CD14-positive monocyte (primary cell): ENCODE data around the gene GYS2. TPM values are rescaled to one million over a fixed set of nuclear protein-coding genes. Genes with fewer than 3 reads are reported as not detected.

ENCODE experiments used
- DNase-seq, 3 donors: peaks; one replicate each; pipeline ENCODE4 v3.0.0-alpha.2; 2011 to 2022
- H2AFZ ChIP-seq: 2 replicates; pipeline ENCODE4 v1.6.0; 2012; ENCODE audit warnings: mild to moderate bottlenecking, low read depth, low read length, inconsistent platforms; ENCODE audit not compliant: insufficient read depth, poor library complexity, severe bottlenecking
- H3K27ac ChIP-seq, 2 donors: 1 replicate in 1 of 2; 2 replicates in 1 of 2; pipeline ENCODE4 v1.5.1; 2012 to 2013; ENCODE audit warnings: low read length in 2 of 2, control low read depth in 1 of 2, inconsistent platforms in 1 of 2, low read depth in 1 of 2, mild to moderate bottlenecking in 1 of 2
- H3K27me3 ChIP-seq, 2 donors: one replicate each; pipeline versions ENCODE4 v1.6.0 to v1.6.1; 2011 to 2013; ENCODE audit warnings: low read length in 2 of 2; ENCODE audit not compliant: control insufficient read depth in 2 of 2, insufficient read depth in 2 of 2
- H3K36me3 ChIP-seq, 2 donors: replicated peaks in 1 of 2; 1 replicate in 1 of 2; 2 replicates in 1 of 2; pipeline versions ENCODE4 v1.5.1 to v1.6.1; 2012 to 2013; ENCODE audit warnings: low read length in 2 of 2, control low read depth in 1 of 2, inconsistent platforms in 1 of 2, mild to moderate bottlenecking in 1 of 2; ENCODE audit not compliant: insufficient read depth in 2 of 2, control insufficient read depth in 1 of 2
- H3K4me1 ChIP-seq, 2 donors: 1 replicate in 1 of 2; 2 replicates in 1 of 2; pipeline versions ENCODE4 v1.5.1 to v1.6.1; 2012 to 2013; ENCODE audit warnings: low read length in 2 of 2, control low read depth in 1 of 2, inconsistent platforms in 1 of 2, mild to moderate bottlenecking in 1 of 2, moderate library complexity in 1 of 2; ENCODE audit not compliant: insufficient read depth in 2 of 2, control insufficient read depth in 1 of 2
- H3K4me2 ChIP-seq: replicated peaks from 2 replicates; pipeline ENCODE3; 2012; ENCODE audit warnings: low read length, moderate library complexity, mild to moderate bottlenecking; ENCODE audit not compliant: poor library complexity, severe bottlenecking; ENCODE audit errors: extremely low read depth
- H3K4me3 ChIP-seq, 3 experiments: fragments of 200-600 bp in 1 of 3; sonication (generic) in 1 of 3; replicated peaks in 1 of 3; 1 replicate in 2 of 3; 2 replicates in 1 of 3; pipeline ENCODE4 v1.5.1; 2011 to 2013; ENCODE audit warnings: low read length in 3 of 3, mild to moderate bottlenecking in 3 of 3, control low read depth in 2 of 3, low read depth in 2 of 3, inconsistent platforms in 1 of 3, moderate library complexity in 1 of 3
- H3K79me2 ChIP-seq: 2 replicates; pipeline ENCODE4 v1.6.0; 2012; ENCODE audit warnings: mild to moderate bottlenecking, control low read depth, inconsistent platforms, low read length, moderate library complexity; ENCODE audit not compliant: insufficient read depth
- H3K9ac ChIP-seq: 2 replicates; pipeline ENCODE4 v1.6.0; 2017; ENCODE audit warnings: low read length, mild to moderate bottlenecking; ENCODE audit not compliant: insufficient read depth, poor library complexity, severe bottlenecking
- H3K9me3 ChIP-seq, 2 donors: replicated peaks in 1 of 2; 1 replicate in 1 of 2; 2 replicates in 1 of 2; pipeline versions ENCODE4 v1.5.1 to v1.6.1; 2012 to 2013; ENCODE audit warnings: low read length in 2 of 2, control low read depth in 1 of 2; ENCODE audit not compliant: control insufficient read depth in 1 of 2, insufficient read depth in 1 of 2
- H4K20me1 ChIP-seq: 2 replicates; pipeline ENCODE4 v1.6.0; 2012; ENCODE audit warnings: mild to moderate bottlenecking, low read length, control low read depth, moderate library complexity; ENCODE audit not compliant: insufficient read depth
- H3K27ac Mint-ChIP-seq, 7 donors: one replicate each; pipeline ENCODE4 v1.8.0; 2020; ENCODE audit warnings: mild to moderate bottlenecking in 7 of 7, mixed read lengths in 7 of 7, moderate library complexity in 6 of 7, inconsistent platforms in 2 of 7
- H3K27me3 Mint-ChIP-seq, 3 donors: one replicate each; pipeline ENCODE4 v1.8.0; 2021 to 2022; ENCODE audit warnings: low read depth in 3 of 3, mild to moderate bottlenecking in 3 of 3, mixed read lengths in 3 of 3, moderate library complexity in 3 of 3, inconsistent platforms in 1 of 3
- H3K36me3 Mint-ChIP-seq, 2 donors: one replicate each; pipeline ENCODE4 v1.8.0; 2020; ENCODE audit warnings: mixed read lengths in 2 of 2, inconsistent platforms in 1 of 2, mild to moderate bottlenecking in 1 of 2
- H3K4me1 Mint-ChIP-seq: one replicate; pipeline ENCODE4 v1.8.0; 2020; ENCODE audit warnings: mild to moderate bottlenecking, mixed read lengths
- H3K4me3 Mint-ChIP-seq, 2 donors: one replicate each; pipeline ENCODE4 v1.8.0; 2020; ENCODE audit warnings: mild to moderate bottlenecking in 2 of 2, mixed read lengths in 2 of 2, moderate library complexity in 1 of 2
- H3K9me3 Mint-ChIP-seq, 7 donors: one replicate each; pipeline ENCODE4 v1.8.0; 2020 to 2022; ENCODE audit warnings: mixed read lengths in 7 of 7, mild to moderate bottlenecking in 6 of 7, moderate library complexity in 6 of 7, inconsistent platforms in 2 of 7
- CTCF ChIP-seq: fragments of 200-600 bp; IDR thresholded peaks from one replicate; pipeline ENCODE4 v1.8.0; 2022; ENCODE audit warnings: antibody characterized with exemption, mild to moderate bottlenecking
- WGBS: methylation state at CpG from one replicate; pipeline ENCODE4 v1.1.5; 2013; ENCODE audit warnings: missing lambda C conversion rate; ENCODE audit not compliant: insufficient coverage; 5-methylcytosine and 5-hydroxymethylcytosine counted together
- intact Hi-C, 2 donors: fragments of 100-400 bp; cut with micrococcal nuclease; formaldehyde crosslinking; loops; one replicate each; pipeline versions ENCODE4 v1.15.0 to v1.15.1; 2023
- polyA plus RNA-seq, 3 donors: library from polyadenylated mRNA; depleted of rRNA in 1 of 3; unstranded in 2 of 3; stranded (reverse) in 1 of 3; fragments of 300-500 nt in 2 of 3; fragments of >200 nt in 1 of 3; fragmentation: Illumina TruSeq in 2 of 3; gene quantifications; 1 replicate in 2 of 3; 2 replicates in 1 of 3; pipeline ENCODE4 v1.2.3, GENCODE V29; 2012 to 2021

The GYS2 gene
- polyA plus RNA-seq, 3 donors = not detected

GRCh38 chr12:21608196-21608595 lies 3.5 kb upstream of the GYS2 start:
- Histone ChIP-seq H3K4me3 (no peak overlapping the region), H3K27me3 (no peaks in the 10 kb centered on the region), H4K20me1 (no peaks in the 10 kb centered on the region), H3K79me2 (no peaks in the 10 kb centered on the region), H3K27ac (no peak overlapping the region), H3K9ac (no peak overlapping the region), H3K4me1 (peaks cover 6 to 13% of the 10 kb centered on the region in 2 donors), H3K9me3 (no peaks in the 10 kb centered on the region), H3K36me3 (no peaks in the 10 kb centered on the region), H2AFZ (peak overlapping the region; percentile 10), H3K4me2 (peak overlapping the region; percentile 35)
- intact Hi-C loops = no loop called here
- Mint-ChIP-seq H3K27me3 (peaks cover 0 to 1% (median 0%) of the 10 kb centered on the region in 3 donors), H3K36me3 (no peaks in the 10 kb centered on the region), H3K4me3 (no peak overlapping the region), H3K27ac (no peak overlapping the region), H3K4me1 (peaks cover 3% of the 10 kb centered on the region), H3K9me3 (peaks cover 0 to 3% (median 0%) of the 10 kb centered on the region in 7 donors)
- no peak for DNase-seq
- no peak for TF ChIP-seq CTCF

- DNase-seq = peak in 1 of 3 donors; percentile 31
- Mint-ChIP-seq H3K27ac (no peak overlapping the region), H3K27me3 (peaks cover 0 to 1% (median 0%) of the 10 kb centered on the region in 3 donors), H3K4me1 (no peaks in the 10 kb centered on the region), H3K36me3 (no peaks in the 10 kb centered on the region), H3K9me3 (peaks cover 0 to 3% (median 0%) of the 10 kb centered on the region in 7 donors), H3K4me3 (no peak overlapping the region)
- no peak overlapping the region for H2AFZ ChIP-seq
- H3K36me3 ChIP-seq = no peaks in the 10 kb centered on the region
- H3K4me2 ChIP-seq = no peak overlapping the region
- H3K9me3 ChIP-seq = no peaks in the 10 kb centered on the region
- peaks cover 6 to 10% of the 10 kb centered on the region in 2 donors for H3K4me1 ChIP-seq
- H4K20me1 ChIP-seq = no peaks in the 10 kb centered on the region
- intact Hi-C loops = no loop called here
- peak; percentile 24 for TF ChIP-seq CTCF
- no CpG with 5 or more reads among the region's 2 CpGs for WGBS
- no peak overlapping the region for H3K9ac ChIP-seq
- H3K27ac ChIP-seq = no peak overlapping the region
- H3K27me3 ChIP-seq = no peaks in the 10 kb centered on the region
- H3K79me2 ChIP-seq = no peaks in the 10 kb centered on the region
- no peak overlapping the region for H3K4me3 ChIP-seq
Observed at GRCh38 chr12:21607701-21608100, 3.1 kb upstream of the GYS2 start.
